ENCODE data around the gene KLF12. TPM values are rescaled to one million over a fixed set of nuclear protein-coding genes. Genes with fewer than 3 reads are reported as not detected.

Gene KLF12
- total RNA-seq, 1 donor from 2014 or later, result 30.7 TPM

GRCh38 chr13:74090869-74091605 lies 43.2 kb downstream of the KLF12 start:
- Mint-ChIP-seq H3K27ac (ENCODE audit: unreplicated experiment) (no peak overlapping the region), H3K9me3 (ENCODE audit: unreplicated experiment) (peaks cover 3% of the 10 kb centered on the region), H3K4me1 (ENCODE audit: unreplicated experiment) (peaks cover 19% of the 10 kb centered on the region), H3K27me3 (ENCODE audit: unreplicated experiment) (no peaks in the 10 kb centered on the region), H3K4me3 (ENCODE audit: unreplicated experiment) (no peak overlapping the region), H3K36me3 (ENCODE audit: unreplicated experiment) (no peaks in the 10 kb centered on the region)
- no peak for DNase-seq (ENCODE audit: extremely low spot score, unreplicated experiment)
- no peak for TF ChIP-seq CTCF (IDR thresholded peaks at IDR 0.05)

GRCh38 chr13:74090397-74090796 lies 43.8 kb downstream of the KLF12 start:
- no peak for TF ChIP-seq CTCF (IDR thresholded peaks at IDR 0.05)
- Mint-ChIP-seq H3K27ac (ENCODE audit: unreplicated experiment) (no peak overlapping the region), H3K36me3 (ENCODE audit: unreplicated experiment) (no peaks in the 10 kb centered on the region), H3K27me3 (ENCODE audit: unreplicated experiment) (no peaks in the 10 kb centered on the region), H3K9me3 (ENCODE audit: unreplicated experiment) (peaks cover 3% of the 10 kb centered on the region), H3K4me3 (ENCODE audit: unreplicated experiment) (no peak overlapping the region), H3K4me1 (ENCODE audit: unreplicated experiment) (peaks cover 19% of the 10 kb centered on the region)
- DNase-seq (ENCODE audit: extremely low spot score, unreplicated experiment), result no peak

GRCh38 chr13:74087357-74087756 lies 46.8 kb downstream of the KLF12 start:
- Mint-ChIP-seq H3K27ac (ENCODE audit: unreplicated experiment) (no peak overlapping the region), H3K27me3 (ENCODE audit: unreplicated experiment) (no peaks in the 10 kb centered on the region), H3K4me3 (ENCODE audit: unreplicated experiment) (no peak overlapping the region), H3K9me3 (ENCODE audit: unreplicated experiment) (peaks cover 3% of the 10 kb centered on the region), H3K36me3 (ENCODE audit: unreplicated experiment) (no peaks in the 10 kb centered on the region), H3K4me1 (ENCODE audit: unreplicated experiment) (peaks cover 15% of the 10 kb centered on the region)
- TF ChIP-seq CTCF (IDR thresholded peaks at IDR 0.05), result no peak
- DNase-seq (ENCODE audit: extremely low spot score, unreplicated experiment), result no peak
